ENCODE measurements around the gene RPL31.
A peak's percentile ranks its signal among the peaks of the same experiment; 100 is the strongest.

RPL31 gene

GRCh38 chr2:100995309-100996075 lies 6.6 kb upstream of the RPL31 start:
- DNase-seq (ENCODE audit: low read depth) = no peak

GRCh38 chr2:100997509-100998234 lies 4.4 kb upstream of the RPL31 start:
- DNase-seq (ENCODE audit: low read depth) = no peak

- DNase-seq (ENCODE audit: low read depth) = no peak
These were observed 3.9 kb upstream of the RPL31 start for GRCh38 chr2:100998235-100998573.

GRCh38 chr2:100999995-101000394 lies 2.1 kb upstream of the RPL31 start:
- DNase-seq (ENCODE audit: low read depth) = no peak

- peak; percentile 8 for DNase-seq (ENCODE audit: low read depth)
These were observed 631 bp downstream of the RPL31 start for GRCh38 chr2:101002562-101003277.

- DNase-seq (ENCODE audit: low read depth) = no peak
These were observed 1.2 kb downstream of the RPL31 start for GRCh38 chr2:101003278-101003775.

GRCh38 chr2:101004620-101005325 lies 2.7 kb downstream of the RPL31 start:
- DNase-seq (ENCODE audit: low read depth) = no peak

GRCh38 chr2:101006065-101006715 lies 4.1 kb downstream of the RPL31 start:
- DNase-seq (ENCODE audit: low read depth) = no peak

GRCh38 chr2:101007415-101008345 lies 5.6 kb downstream of the RPL31 start:
- no peak for DNase-seq (ENCODE audit: low read depth)

- no peak for DNase-seq (ENCODE audit: low read depth)
These were observed 9.1 kb downstream of the RPL31 start for GRCh38 chr2:101011152-101011551.

- no peak for DNase-seq (ENCODE audit: low read depth)
These were observed 10.1 kb downstream of the RPL31 start for GRCh38 chr2:101012054-101012705.

GRCh38 chr2:101012706-101013181 lies 10.7 kb downstream of the RPL31 start:
- peak; percentile 15 for DNase-seq (ENCODE audit: low read depth)

- no peak for DNase-seq (ENCODE audit: low read depth)
These were observed 12.3 kb downstream of the RPL31 start for GRCh38 chr2:101014264-101014857.

GRCh38 chr2:101017371-101017770 lies 15.3 kb downstream of the RPL31 start:
- no peak for DNase-seq (ENCODE audit: low read depth)

GRCh38 chr2:101018934-101019333 lies 16.8 kb downstream of the RPL31 start:
- no peak for DNase-seq (ENCODE audit: low read depth)

GRCh38 chr2:101022221-101022620 lies 20.1 kb downstream of the RPL31 start:
- DNase-seq (ENCODE audit: low read depth) = no peak

- DNase-seq (ENCODE audit: low read depth) = no peak
These were observed 21.4 kb downstream of the RPL31 start for GRCh38 chr2:101023327-101024107.

- DNase-seq (ENCODE audit: low read depth) = no peak
These were observed 23.5 kb downstream of the RPL31 start for GRCh38 chr2:101025561-101025960.
